GM12891 (cell line): ENCODE results near the gene PPP1R1C.

Experiments used
- POLR2A ChIP-seq: IDR thresholded peaks from 2 replicates; pipeline ENCODE4 v1.6.1; 2011; ENCODE audit warnings: low read depth, low read length, control low read depth
- POLR2AphosphoS5 ChIP-seq: IDR thresholded peaks from 2 replicates; pipeline ENCODE4 v1.6.1; 2011; ENCODE audit warnings: low read depth, low read length, control low read depth
- SPI1 ChIP-seq: IDR thresholded peaks from 2 replicates; pipeline ENCODE4 v1.6.1; 2011; ENCODE audit warnings: low read depth, low read length, control low read depth
- TAF1 ChIP-seq: IDR thresholded peaks from 2 replicates; pipeline ENCODE4 v1.6.1; 2011; ENCODE audit warnings: low read depth, low read length, control low read depth

DNA sequence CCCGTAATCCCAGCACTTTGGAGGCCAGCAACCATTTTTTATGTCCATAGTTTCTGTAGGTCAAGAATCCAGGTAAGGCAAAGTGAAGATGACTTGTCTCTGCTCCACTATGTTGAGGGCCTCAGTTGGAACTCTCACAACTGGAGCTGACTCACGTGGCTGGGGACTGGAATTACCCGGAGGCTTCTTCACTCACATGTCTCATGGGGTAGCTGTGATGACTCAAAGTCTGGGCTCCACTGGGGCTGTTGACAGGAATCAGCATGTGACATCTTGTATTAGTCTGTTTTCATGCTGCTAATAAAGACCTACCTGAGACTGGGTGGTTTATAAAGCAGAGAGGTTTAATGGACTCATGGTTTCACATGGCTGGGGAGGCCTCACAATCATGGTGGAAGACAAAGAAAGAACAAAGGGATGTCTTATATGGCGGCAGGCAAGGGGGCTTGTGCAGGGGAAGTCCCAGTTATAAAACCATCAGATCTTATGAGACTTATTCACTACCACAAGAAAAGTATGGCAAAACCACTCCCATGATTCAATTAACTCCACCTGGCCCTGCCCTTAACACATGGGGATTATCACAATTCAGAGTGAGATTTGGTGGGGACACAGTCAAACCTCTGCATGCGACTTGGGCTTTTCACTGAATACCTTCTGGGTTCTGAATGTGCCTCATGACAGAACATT is 7.8 kb upstream of the PPP1R1C start:
- no peak for TF ChIP-seq POLR2A
- no peak for TF ChIP-seq TAF1
- no peak for TF ChIP-seq SPI1
- TF ChIP-seq POLR2AphosphoS5 = no peak
